Coronary artery (tissue), 2 donors: ENCODE data around the gene CCDC201.

Experiments
- DNase-seq: peaks from one replicate; pipeline ENCODE4 v3.0.0-alpha.2; 2017; ENCODE audit warnings: low spot score
- H3K27ac ChIP-seq, 2 donors: fragments of 200-600 bp; sonication (generic); one replicate each; pipeline ENCODE4 v1.5.1; 2016 to 2019
- H3K4me3 ChIP-seq: fragments of 200-600 bp; sonication (generic); 2 replicates; pipeline ENCODE4 v1.5.1; 2016; ENCODE audit warnings: mild to moderate bottlenecking, moderate library complexity
- CTCF ChIP-seq: fragments of 200-600 bp; sonication (generic); IDR thresholded peaks from one replicate; pipeline ENCODE4 v1.5.1; 2019; ENCODE audit warnings: antibody characterized with exemption

CCDC201 gene

GRCh38 chr7:45874408-45875131 is 1.7 kb upstream of the CCDC201 start:
- H3K4me3 ChIP-seq, result no peak overlapping the region
- TF ChIP-seq CTCF, result no peak
- no peak for DNase-seq
- no peak overlapping the region for H3K27ac ChIP-seq

- DNase-seq, result no peak
- no peak for TF ChIP-seq CTCF
- no peak overlapping the region for H3K4me3 ChIP-seq
- no peak overlapping the region for H3K27ac ChIP-seq
These were observed 473 bp upstream of the CCDC201 start for GRCh38 chr7:45873355-45873754.

GRCh38 chr7:45872116-45873034 is 507 bp downstream of the CCDC201 start:
- no peak for TF ChIP-seq CTCF
- no peak for DNase-seq
- H3K4me3 ChIP-seq, result no peak overlapping the region
- H3K27ac ChIP-seq, result no peak overlapping the region

- DNase-seq, result no peak
- Histone ChIP-seq H3K27ac (no peak overlapping the region), H3K4me3 (no peak overlapping the region)
- no peak for TF ChIP-seq CTCF
These were observed 3.5 kb downstream of the CCDC201 start for GRCh38 chr7:45869426-45869825.

- no peak overlapping the region for H3K27ac ChIP-seq
- no peak for DNase-seq
- no peak overlapping the region for H3K4me3 ChIP-seq
- no peak for TF ChIP-seq CTCF
These were observed 5.4 kb downstream of the CCDC201 start for GRCh38 chr7:45867471-45867870.

- no peak for DNase-seq
- no peak overlapping the region for H3K4me3 ChIP-seq
- no peak for TF ChIP-seq CTCF
- H3K27ac ChIP-seq, result no peak overlapping the region
These were observed 7.1 kb downstream of the CCDC201 start for GRCh38 chr7:45865594-45866410.
